ENCODE measurements around the gene FBXO17. TPM values are rescaled to one million over a fixed set of nuclear protein-coding genes. Genes with fewer than 3 reads are reported as not detected.

Gene FBXO17
- polyA plus RNA-seq, 1 donor from 2014 or later, result not detected

DNA sequence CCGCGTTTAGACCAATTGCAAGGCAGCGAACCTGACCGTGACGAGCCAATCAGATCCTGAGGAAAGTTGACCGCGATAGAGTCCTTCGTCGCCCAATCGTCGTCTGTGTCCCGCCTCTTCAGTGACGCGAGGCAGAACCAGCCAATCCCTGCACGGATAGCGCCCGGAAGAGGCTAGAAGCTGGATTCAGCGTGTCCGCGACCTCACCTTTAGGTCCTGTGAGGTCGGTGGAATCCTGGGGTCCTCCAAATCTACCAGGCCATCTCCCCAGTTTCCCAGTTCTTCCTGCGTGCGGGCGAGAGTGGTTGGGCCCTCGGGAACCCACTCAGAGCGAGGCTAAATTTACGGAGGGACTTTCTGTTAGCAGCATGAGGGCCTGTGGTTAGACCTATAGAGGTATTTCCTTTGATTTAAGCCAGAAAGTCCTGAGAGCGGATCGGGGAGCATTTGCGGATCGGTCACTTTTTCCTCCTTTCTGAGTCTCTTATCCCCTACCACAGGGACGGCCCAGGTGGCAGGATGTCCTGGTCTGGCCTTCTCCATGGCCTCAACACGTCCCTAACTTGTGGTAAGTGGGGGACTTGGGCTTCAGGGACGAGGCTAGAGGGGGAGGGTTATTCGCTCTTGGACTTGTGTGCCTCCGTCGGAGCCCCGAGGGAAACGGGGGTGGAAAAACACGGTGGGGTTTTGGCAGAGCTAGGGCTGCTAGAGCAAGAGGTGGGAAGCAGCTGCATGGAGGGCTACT is 44.6 kb downstream of the FBXO17 start, which contains the start of gene MRPS12:
TSS of gene MRPS12 (plus strand) at position 169 of the 745 bp plus-strand sequence. CDS start at position 520, 351 bp downstream.
- TF ChIP-seq MXI1 (conservative IDR thresholded peaks at IDR 0.05; ENCODE audit: poor library complexity, severe bottlenecking), result peak; percentile 93
- no peak for TF ChIP-seq TAF1 (IDR thresholded peaks at IDR 0.05; ENCODE audit: low read depth)
- TF ChIP-seq SMC3 (conservative IDR thresholded peaks at IDR 0.05; ENCODE audit: poor library complexity), result no peak
- TF ChIP-seq, protein P1, sequence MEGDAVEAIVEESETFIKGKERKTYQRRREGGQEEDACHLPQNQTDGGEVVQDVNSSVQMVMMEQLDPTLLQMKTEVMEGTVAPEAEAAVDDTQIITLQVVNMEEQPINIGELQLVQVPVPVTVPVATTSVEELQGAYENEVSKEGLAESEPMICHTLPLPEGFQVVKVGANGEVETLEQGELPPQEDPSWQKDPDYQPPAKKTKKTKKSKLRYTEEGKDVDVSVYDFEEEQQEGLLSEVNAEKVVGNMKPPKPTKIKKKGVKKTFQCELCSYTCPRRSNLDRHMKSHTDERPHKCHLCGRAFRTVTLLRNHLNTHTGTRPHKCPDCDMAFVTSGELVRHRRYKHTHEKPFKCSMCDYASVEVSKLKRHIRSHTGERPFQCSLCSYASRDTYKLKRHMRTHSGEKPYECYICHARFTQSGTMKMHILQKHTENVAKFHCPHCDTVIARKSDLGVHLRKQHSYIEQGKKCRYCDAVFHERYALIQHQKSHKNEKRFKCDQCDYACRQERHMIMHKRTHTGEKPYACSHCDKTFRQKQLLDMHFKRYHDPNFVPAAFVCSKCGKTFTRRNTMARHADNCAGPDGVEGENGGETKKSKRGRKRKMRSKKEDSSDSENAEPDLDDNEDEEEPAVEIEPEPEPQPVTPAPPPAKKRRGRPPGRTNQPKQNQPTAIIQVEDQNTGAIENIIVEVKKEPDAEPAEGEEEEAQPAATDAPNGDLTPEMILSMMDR (IDR thresholded peaks at IDR 0.05; ENCODE audit: poor library complexity, severe bottlenecking), result no peak
- TF ChIP-seq POLR2AphosphoS5 (IDR thresholded peaks at IDR 0.05), result peak; percentile 55
- TF ChIP-seq, protein P2, sequence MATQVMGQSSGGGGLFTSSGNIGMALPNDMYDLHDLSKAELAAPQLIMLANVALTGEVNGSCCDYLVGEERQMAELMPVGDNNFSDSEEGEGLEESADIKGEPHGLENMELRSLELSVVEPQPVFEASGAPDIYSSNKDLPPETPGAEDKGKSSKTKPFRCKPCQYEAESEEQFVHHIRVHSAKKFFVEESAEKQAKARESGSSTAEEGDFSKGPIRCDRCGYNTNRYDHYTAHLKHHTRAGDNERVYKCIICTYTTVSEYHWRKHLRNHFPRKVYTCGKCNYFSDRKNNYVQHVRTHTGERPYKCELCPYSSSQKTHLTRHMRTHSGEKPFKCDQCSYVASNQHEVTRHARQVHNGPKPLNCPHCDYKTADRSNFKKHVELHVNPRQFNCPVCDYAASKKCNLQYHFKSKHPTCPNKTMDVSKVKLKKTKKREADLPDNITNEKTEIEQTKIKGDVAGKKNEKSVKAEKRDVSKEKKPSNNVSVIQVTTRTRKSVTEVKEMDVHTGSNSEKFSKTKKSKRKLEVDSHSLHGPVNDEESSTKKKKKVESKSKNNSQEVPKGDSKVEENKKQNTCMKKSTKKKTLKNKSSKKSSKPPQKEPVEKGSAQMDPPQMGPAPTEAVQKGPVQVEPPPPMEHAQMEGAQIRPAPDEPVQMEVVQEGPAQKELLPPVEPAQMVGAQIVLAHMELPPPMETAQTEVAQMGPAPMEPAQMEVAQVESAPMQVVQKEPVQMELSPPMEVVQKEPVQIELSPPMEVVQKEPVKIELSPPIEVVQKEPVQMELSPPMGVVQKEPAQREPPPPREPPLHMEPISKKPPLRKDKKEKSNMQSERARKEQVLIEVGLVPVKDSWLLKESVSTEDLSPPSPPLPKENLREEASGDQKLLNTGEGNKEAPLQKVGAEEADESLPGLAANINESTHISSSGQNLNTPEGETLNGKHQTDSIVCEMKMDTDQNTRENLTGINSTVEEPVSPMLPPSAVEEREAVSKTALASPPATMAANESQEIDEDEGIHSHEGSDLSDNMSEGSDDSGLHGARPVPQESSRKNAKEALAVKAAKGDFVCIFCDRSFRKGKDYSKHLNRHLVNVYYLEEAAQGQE (IDR thresholded peaks at IDR 0.05; ENCODE audit: borderline replicate concordance), result no peak
- H3K36me3 ChIP-seq (ENCODE audit: insufficient read depth, low read length), result no peaks in the 10 kb centered on the region
- H3K27me3 ChIP-seq (ENCODE audit: insufficient read depth, low read depth, low read length), result no peaks in the 10 kb centered on the region
- H3K9me3 ChIP-seq (ENCODE audit: low read length), result no peaks in the 10 kb centered on the region
- H4K20me1 ChIP-seq (ENCODE audit: insufficient read depth), result no peaks in the 10 kb centered on the region
- H3K4me3 ChIP-seq (ENCODE audit: low read length), result peak within 1 kb of the TSS; percentile 71
- peak within 1 kb of the TSS; percentile 80 for H3K9ac ChIP-seq (ENCODE audit: low read length)
- peak within 1 kb of the TSS; percentile 86 for H3K27ac ChIP-seq (ENCODE audit: low read length)
- peak within 1 kb of the TSS; percentile 90 for H3K4me2 ChIP-seq (ENCODE audit: low read length)
- peak within 1 kb of the TSS; percentile 61 for H2AFZ ChIP-seq (ENCODE audit: low read depth, low read length)
- H3F3A ChIP-seq (ENCODE audit: insufficient read depth, low read length, poor library complexity, severe bottlenecking), result no peaks in the 10 kb centered on the region
- no peaks in the 10 kb centered on the region for H3K9me2 ChIP-seq (ENCODE audit: insufficient read depth, low read length)
- peaks cover 12% of the 10 kb centered on the region for H3K79me2 ChIP-seq (replicated peaks; ENCODE audit: insufficient read depth, low read length)

- Histone ChIP-seq H3K9ac (ENCODE audit: low read length) (peak within 1 kb of the TSS; percentile 80), H2AFZ (ENCODE audit: low read depth, low read length) (peak within 1 kb of the TSS; percentile 61), H3K9me2 (ENCODE audit: insufficient read depth, low read length) (no peaks in the 10 kb centered on the region), H3K79me2 (replicated peaks; ENCODE audit: insufficient read depth, low read length) (peaks cover 12% of the 10 kb centered on the region), H3K36me3 (ENCODE audit: insufficient read depth, low read length) (no peaks in the 10 kb centered on the region), H3K4me2 (ENCODE audit: low read length) (peak within 1 kb of the TSS; percentile 90), H3K27me3 (ENCODE audit: insufficient read depth, low read depth, low read length) (no peaks in the 10 kb centered on the region), H3K4me3 (ENCODE audit: low read length) (peak within 1 kb of the TSS; percentile 71), H3F3A (ENCODE audit: insufficient read depth, low read length, poor library complexity, severe bottlenecking) (no peaks in the 10 kb centered on the region), H3K9me3 (ENCODE audit: low read length) (no peaks in the 10 kb centered on the region), H4K20me1 (ENCODE audit: insufficient read depth) (no peaks in the 10 kb centered on the region), H3K27ac (ENCODE audit: low read length) (peak within 1 kb of the TSS; percentile 86)
- TF ChIP-seq SMC3 (conservative IDR thresholded peaks at IDR 0.05; ENCODE audit: poor library complexity), result peak; percentile 98
- peak; percentile 92 for TF ChIP-seq POLR2AphosphoS5 (IDR thresholded peaks at IDR 0.05)
- TF ChIP-seq, protein P2 (IDR thresholded peaks at IDR 0.05; ENCODE audit: borderline replicate concordance), result peak; percentile 56
- peak; percentile 77 for TF ChIP-seq EP300 (conservative IDR thresholded peaks at IDR 0.05; ENCODE audit: poor library complexity, severe bottlenecking)
- peak; percentile 97 for TF ChIP-seq MXI1 (conservative IDR thresholded peaks at IDR 0.05; ENCODE audit: poor library complexity, severe bottlenecking)
- no peak for TF ChIP-seq EZH2 (IDR thresholded peaks at IDR 0.05; ENCODE audit: borderline replicate concordance, insufficient read depth, low read length, poor library complexity, severe bottlenecking)
- peak; percentile 44 for TF ChIP-seq TAF1 (IDR thresholded peaks at IDR 0.05; ENCODE audit: low read depth)
- TF ChIP-seq RAD21 (conservative IDR thresholded peaks at IDR 0.05), result peak; percentile 89
- TF ChIP-seq, protein P1 (IDR thresholded peaks at IDR 0.05; ENCODE audit: poor library complexity, severe bottlenecking), result peak; percentile 100
Measured at GRCh38 chr19:38929929-38930775, 45.4 kb downstream of the FBXO17 start, which contains the start of gene SARS2. SARS2 (minus strand) TSS chr19:38930763; CDS start chr19:38930736, 27 bp downstream.

All from neural cell (in vitro differentiated cells).